Peyer's patch (tissue), 4 donors: ENCODE measurements around the gene TK2.

ENCODE experiments used
- POLR2A ChIP-seq, 2 donors: fragments of 450-650 bp; IDR thresholded peaks; one replicate each; pipeline ENCODE4 v1.5.1; 2017; ENCODE audit warnings: antibody characterized with exemption in 2 of 2, mild to moderate bottlenecking in 2 of 2, moderate library complexity in 2 of 2
- TF ChIP-seq, protein P1 (sequence below), 6 experiments: fragments of 450-650 bp in 4 of 6; fragments of 200-600 bp in 2 of 6; sonication (generic) in 1 of 6; IDR thresholded peaks; one replicate each; pipeline ENCODE4 v1.5.1; 2017 to 2019; ENCODE audit warnings: antibody characterized with exemption in 6 of 6, mild to moderate bottlenecking in 3 of 6, moderate library complexity in 1 of 6

DNA sequence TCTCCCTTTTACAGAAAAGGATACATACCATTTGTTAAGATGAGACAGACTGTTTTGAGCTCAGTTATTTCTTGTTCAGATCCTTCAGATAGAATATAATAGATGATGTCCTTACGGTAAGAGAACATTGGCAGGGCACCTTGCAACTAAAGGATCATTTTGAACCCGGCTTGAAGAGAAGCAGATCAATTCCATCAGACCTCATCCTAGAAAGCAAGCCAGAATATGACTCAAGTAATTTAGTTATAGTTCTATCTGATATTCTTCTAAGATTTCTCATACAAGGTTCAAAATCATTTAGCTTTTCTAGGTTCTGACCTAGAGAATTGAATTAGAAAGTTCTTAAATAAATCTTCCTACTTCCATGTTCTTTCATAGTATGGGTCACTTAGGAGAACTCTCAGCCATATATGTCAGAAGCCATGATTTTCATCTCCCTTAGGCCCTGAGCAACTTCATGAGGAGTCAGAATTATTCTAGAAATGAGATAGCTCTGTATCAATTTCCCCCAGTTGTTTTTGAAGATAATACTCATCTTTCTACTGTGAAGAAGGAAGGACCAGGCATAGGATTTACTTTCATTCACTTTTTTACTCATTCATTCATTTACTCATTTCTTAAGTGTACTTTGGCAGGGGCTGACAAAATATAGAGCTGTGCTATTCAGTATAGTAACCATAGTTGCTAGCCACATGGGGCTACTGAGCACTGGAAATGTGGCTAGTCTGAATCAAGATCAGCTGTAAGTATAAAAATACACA, 13.8 kb upstream of the TK2 start:
- TF ChIP-seq POLR2A (IDR thresholded peaks at IDR 0.05): no peak
- TF ChIP-seq, protein P1, sequence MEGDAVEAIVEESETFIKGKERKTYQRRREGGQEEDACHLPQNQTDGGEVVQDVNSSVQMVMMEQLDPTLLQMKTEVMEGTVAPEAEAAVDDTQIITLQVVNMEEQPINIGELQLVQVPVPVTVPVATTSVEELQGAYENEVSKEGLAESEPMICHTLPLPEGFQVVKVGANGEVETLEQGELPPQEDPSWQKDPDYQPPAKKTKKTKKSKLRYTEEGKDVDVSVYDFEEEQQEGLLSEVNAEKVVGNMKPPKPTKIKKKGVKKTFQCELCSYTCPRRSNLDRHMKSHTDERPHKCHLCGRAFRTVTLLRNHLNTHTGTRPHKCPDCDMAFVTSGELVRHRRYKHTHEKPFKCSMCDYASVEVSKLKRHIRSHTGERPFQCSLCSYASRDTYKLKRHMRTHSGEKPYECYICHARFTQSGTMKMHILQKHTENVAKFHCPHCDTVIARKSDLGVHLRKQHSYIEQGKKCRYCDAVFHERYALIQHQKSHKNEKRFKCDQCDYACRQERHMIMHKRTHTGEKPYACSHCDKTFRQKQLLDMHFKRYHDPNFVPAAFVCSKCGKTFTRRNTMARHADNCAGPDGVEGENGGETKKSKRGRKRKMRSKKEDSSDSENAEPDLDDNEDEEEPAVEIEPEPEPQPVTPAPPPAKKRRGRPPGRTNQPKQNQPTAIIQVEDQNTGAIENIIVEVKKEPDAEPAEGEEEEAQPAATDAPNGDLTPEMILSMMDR (IDR thresholded peaks at IDR 0.05): no peak
